Panc1 (cell line): ENCODE results near the gene ITSN2.

ENCODE experiments used
- CTCF ChIP-seq: fragments of 450-650 bp; IDR thresholded peaks from 2 replicates; pipeline ENCODE4 v1.5.1; 2017; ENCODE audit warnings: mild to moderate bottlenecking
- POLR2AphosphoS5 ChIP-seq: IDR thresholded peaks from 2 replicates; pipeline ENCODE4 v1.6.1; 2012; ENCODE audit warnings: mild to moderate bottlenecking, low read depth, low read length, moderate library complexity
- SIN3A ChIP-seq: IDR thresholded peaks from 2 replicates; pipeline ENCODE4 v1.6.1; 2012; ENCODE audit warnings: low read depth, mild to moderate bottlenecking, low read length, moderate library complexity, borderline replicate concordance; ENCODE audit not compliant: insufficient read depth

GRCh38 chr2:24280645-24281044, 79.7 kb downstream of the ITSN2 start:
- TF ChIP-seq SIN3A: no peak
- no peak for TF ChIP-seq CTCF
- TF ChIP-seq POLR2AphosphoS5: no peak
